Mesenchymal stem cell (in vitro differentiated cells and primary cell): Measurements from ENCODE around the gene SYS1.

Source experiments
- DNase-seq: peaks from one replicate; pipeline ENCODE4 v3.0.0-alpha.2; 2013
- H2AFZ ChIP-seq: one replicate; pipeline ENCODE4 v1.6.1; 2013; ENCODE audit warnings: low read depth, mild to moderate bottlenecking, control low read depth, inconsistent platforms, low read length, moderate library complexity
- H2AK5ac ChIP-seq: 2 replicates; pipeline ENCODE4 v1.6.1; 2013; ENCODE audit warnings: low read length, moderate library complexity, mild to moderate bottlenecking, inconsistent platforms; ENCODE audit not compliant: severe bottlenecking
- H2BK120ac ChIP-seq: one replicate; pipeline ENCODE4 v1.6.1; 2013; ENCODE audit warnings: low read depth, mild to moderate bottlenecking, inconsistent platforms, low read length, moderate library complexity
- H2BK12ac ChIP-seq, 2 experiments: one replicate each; pipeline ENCODE4 v1.6.1; 2013; ENCODE audit warnings: inconsistent platforms in 2 of 2, low read length in 2 of 2, mild to moderate bottlenecking in 2 of 2, moderate library complexity in 2 of 2, control low read depth in 1 of 2
- H2BK15ac ChIP-seq: one replicate; pipeline ENCODE4 v1.6.1; 2013; ENCODE audit warnings: mild to moderate bottlenecking, low read depth, inconsistent platforms; ENCODE audit not compliant: poor library complexity, severe bottlenecking
- H2BK5ac ChIP-seq: 2 replicates; pipeline ENCODE4 v1.6.1; 2013; ENCODE audit warnings: low read depth, mild to moderate bottlenecking, low read length, control low read depth, inconsistent platforms; ENCODE audit not compliant: poor library complexity, severe bottlenecking
- H3K14ac ChIP-seq, 2 experiments: one replicate each; pipeline ENCODE4 v1.6.1; 2013; ENCODE audit warnings: inconsistent platforms in 2 of 2, low read length in 2 of 2, control low read depth in 1 of 2, mild to moderate bottlenecking in 1 of 2, moderate library complexity in 1 of 2
- H3K18ac ChIP-seq, 2 experiments: one replicate each; pipeline ENCODE4 v1.6.1; 2013; ENCODE audit warnings: inconsistent platforms in 2 of 2, low read length in 2 of 2, control low read depth in 1 of 2, low read depth in 1 of 2, mild to moderate bottlenecking in 1 of 2
- H3K23ac ChIP-seq, 2 experiments: one replicate each; pipeline ENCODE4 v1.6.1; 2013; ENCODE audit warnings: inconsistent platforms in 2 of 2, low read length in 2 of 2, mild to moderate bottlenecking in 2 of 2, moderate library complexity in 2 of 2, control low read depth in 1 of 2
- H3K27ac ChIP-seq: 2 replicates; pipeline ENCODE4 v1.5.1; 2013; ENCODE audit warnings: mild to moderate bottlenecking, moderate library complexity, low read length, control low read depth, inconsistent platforms; ENCODE audit not compliant: poor library complexity, severe bottlenecking
- H3K27me3 ChIP-seq, 2 experiments: 2 replicates each; pipeline versions ENCODE4 v1.6.1 to v1.7.0; 2013; ENCODE audit warnings: low read length in 2 of 2, mild to moderate bottlenecking in 2 of 2, moderate library complexity in 2 of 2, control low read depth in 1 of 2, inconsistent platforms in 1 of 2; ENCODE audit not compliant: control insufficient read depth in 1 of 2, insufficient read depth in 1 of 2
- H3K36me3 ChIP-seq, 2 experiments: 2 replicates each; pipeline versions ENCODE4 v1.6.1 to v1.7.0; 2013; ENCODE audit warnings: low read length in 2 of 2, control low read depth in 1 of 2, inconsistent platforms in 1 of 2, low read depth in 1 of 2, mild to moderate bottlenecking in 1 of 2; ENCODE audit not compliant: insufficient read depth in 2 of 2, control insufficient read depth in 1 of 2
- H3K4ac ChIP-seq, 2 experiments: one replicate each; pipeline ENCODE4 v1.6.1; 2013; ENCODE audit warnings: inconsistent platforms in 2 of 2, low read length in 2 of 2, mild to moderate bottlenecking in 2 of 2, moderate library complexity in 2 of 2, control low read depth in 1 of 2, low read depth in 1 of 2
- H3K4me1 ChIP-seq: 2 replicates; pipeline ENCODE4 v1.6.1; 2013; ENCODE audit warnings: low read depth, low read length, control low read depth; ENCODE audit not compliant: control insufficient read depth, insufficient read depth
- H3K4me2 ChIP-seq: 2 replicates; pipeline ENCODE4 v1.6.1; 2013; ENCODE audit warnings: low read length, mild to moderate bottlenecking, inconsistent platforms; ENCODE audit not compliant: poor library complexity, severe bottlenecking
- H3K4me3 ChIP-seq, 2 experiments: 2 replicates each; pipeline versions ENCODE4 v1.5.1 to v1.7.0; 2013; ENCODE audit warnings: low read length in 2 of 2, mild to moderate bottlenecking in 2 of 2, control low read depth in 1 of 2, low read depth in 1 of 2; ENCODE audit not compliant: insufficient read depth in 1 of 2
- H3K79me1 ChIP-seq: replicated peaks from 2 replicates; pipeline ENCODE4 v1.6.1; 2013; ENCODE audit warnings: mild to moderate bottlenecking, control low read depth, low read length, inconsistent platforms; ENCODE audit not compliant: poor library complexity, severe bottlenecking
- H3K9ac ChIP-seq: 2 replicates; pipeline ENCODE4 v1.7.0; 2013; ENCODE audit warnings: mild to moderate bottlenecking, low read length, moderate library complexity
- H3K9me3 ChIP-seq: 2 replicates; pipeline ENCODE4 v1.7.0; 2013; ENCODE audit warnings: mild to moderate bottlenecking, low read length; ENCODE audit not compliant: control insufficient read depth
- H4K8ac ChIP-seq: one replicate; pipeline ENCODE4 v1.6.1; 2013; ENCODE audit warnings: inconsistent platforms, mild to moderate bottlenecking, low read length, moderate library complexity
- H4K91ac ChIP-seq: one replicate; pipeline ENCODE4 v1.6.1; 2013; ENCODE audit warnings: mild to moderate bottlenecking, low read length, inconsistent platforms
- WGBS: methylation state at CpG from one replicate; pipeline ENCODE4 v1.1.7; 2013; ENCODE audit warnings: mixed read lengths; 5-methylcytosine and 5-hydroxymethylcytosine counted together

SYS1 gene

GRCh38 chr20:45407783-45408645 lies 45.1 kb downstream of the SYS1 start, which contains the start of gene DBNDD2:
TSS of gene DBNDD2 (plus strand) at chr20:45408289. CDS start at chr20:45408468, 179 bp downstream.
- H3K9ac ChIP-seq: peak within 1 kb of the TSS; percentile 87
- no peak within 1 kb of the TSS for H2BK5ac ChIP-seq
- peaks cover 14 to 16% of the 10 kb centered on the region in 2 experiments for H3K36me3 ChIP-seq
- H4K91ac ChIP-seq: no peak within 1 kb of the TSS
- no peak within 1 kb of the TSS for H4K8ac ChIP-seq
- no peak within 1 kb of the TSS for H3K27ac ChIP-seq
- peak within 1 kb of the TSS; percentile 72 to 82 for H3K4me3 ChIP-seq
- H3K18ac ChIP-seq: peak within 1 kb of the TSS in 1 of 2 experiments; percentile 41
- H2BK15ac ChIP-seq: no peak within 1 kb of the TSS
- no peak within 1 kb of the TSS for H2BK120ac ChIP-seq
- H3K9me3 ChIP-seq: no peaks in the 10 kb centered on the region
- no peak for DNase-seq
- H3K4me2 ChIP-seq: peak within 1 kb of the TSS; percentile 93
- H2BK12ac ChIP-seq: no peak within 1 kb of the TSS
- WGBS: 95% methylated on average over 19 of the region's 21 CpGs
- H3K14ac ChIP-seq: no peak within 1 kb of the TSS
- peaks cover 14% of the 10 kb centered on the region for H3K4me1 ChIP-seq
- H2AK5ac ChIP-seq: no peak within 1 kb of the TSS
- no peak within 1 kb of the TSS for H3K4ac ChIP-seq
- no peak within 1 kb of the TSS for H3K23ac ChIP-seq
- H3K79me1 ChIP-seq: peaks cover 5% of the 10 kb centered on the region
- H3K27me3 ChIP-seq: peaks cover 0 to 3% of the 10 kb centered on the region in 2 experiments
- H2AFZ ChIP-seq: no peak within 1 kb of the TSS

GRCh38 chr20:45408646-45409213 lies 45.8 kb downstream of the SYS1 start:
- H3K79me1 ChIP-seq: peaks cover 5% of the 10 kb centered on the region
- no peak overlapping the region for H4K8ac ChIP-seq
- H3K9me3 ChIP-seq: no peaks in the 10 kb centered on the region
- no peak overlapping the region for H3K23ac ChIP-seq
- no peak overlapping the region for H2AK5ac ChIP-seq
- peaks cover 14% of the 10 kb centered on the region for H3K4me1 ChIP-seq
- H2BK15ac ChIP-seq: no peak overlapping the region
- H2BK120ac ChIP-seq: no peak overlapping the region
- H3K4me2 ChIP-seq: no peak overlapping the region
- H3K4me3 ChIP-seq: no peak overlapping the region
- no peak overlapping the region for H3K27ac ChIP-seq
- H2BK5ac ChIP-seq: no peak overlapping the region
- 94% methylated on average over 6 of the region's 7 CpGs for WGBS
- no peak overlapping the region for H3K14ac ChIP-seq
- H3K9ac ChIP-seq: no peak overlapping the region
- H3K18ac ChIP-seq: no peak overlapping the region
- H3K27me3 ChIP-seq: peaks cover 0 to 3% of the 10 kb centered on the region in 2 experiments
- peaks cover 14 to 16% of the 10 kb centered on the region in 2 experiments for H3K36me3 ChIP-seq
- H4K91ac ChIP-seq: no peak overlapping the region
- no peak overlapping the region for H2AFZ ChIP-seq
- H2BK12ac ChIP-seq: no peak overlapping the region
- no peak overlapping the region for H3K4ac ChIP-seq
- DNase-seq: no peak

GRCh38 chr20:45409521-45410272 lies 46.7 kb downstream of the SYS1 start:
- Histone ChIP-seq H2BK12ac (no peak overlapping the region), H4K8ac (no peak overlapping the region), H3K14ac (no peak overlapping the region), H3K79me1 (peaks cover 5% of the 10 kb centered on the region), H3K23ac (no peak overlapping the region), H3K4me1 (peaks cover 14% of the 10 kb centered on the region), H4K91ac (no peak overlapping the region), H2BK5ac (no peak overlapping the region), H2AK5ac (no peak overlapping the region), H3K9me3 (no peaks in the 10 kb centered on the region), H3K4me3 (no peak overlapping the region), H2BK120ac (no peak overlapping the region), H3K36me3 (peaks cover 14 to 16% of the 10 kb centered on the region in 2 experiments), H3K4me2 (no peak overlapping the region), H2AFZ (no peak overlapping the region), H3K9ac (no peak overlapping the region), H3K4ac (no peak overlapping the region), H3K18ac (no peak overlapping the region), H3K27ac (no peak overlapping the region), H2BK15ac (no peak overlapping the region), H3K27me3 (peaks cover 0 to 3% of the 10 kb centered on the region in 2 experiments)
- no peak for DNase-seq
- 92% methylated on average over 5 of the region's 7 CpGs for WGBS

- Histone ChIP-seq H3K79me1 (peaks cover 5% of the 10 kb centered on the region), H3K18ac (no peak overlapping the region), H3K36me3 (peaks cover 14 to 15% of the 10 kb centered on the region in 2 experiments), H2BK12ac (no peak overlapping the region), H3K4me1 (peaks cover 9% of the 10 kb centered on the region), H2BK15ac (no peak overlapping the region), H3K14ac (no peak overlapping the region), H3K27me3 (no peaks in the 10 kb centered on the region), H3K4ac (no peak overlapping the region), H3K9ac (no peak overlapping the region), H2BK120ac (no peak overlapping the region), H2AFZ (no peak overlapping the region), H3K27ac (no peak overlapping the region), H3K23ac (no peak overlapping the region), H3K4me2 (no peak overlapping the region), H4K91ac (no peak overlapping the region), H3K4me3 (no peak overlapping the region), H3K9me3 (no peaks in the 10 kb centered on the region), H2BK5ac (no peak overlapping the region), H2AK5ac (no peak overlapping the region), H4K8ac (no peak overlapping the region)
- WGBS: 79% methylated on average over 8 of the region's 8 CpGs
- DNase-seq: no peak
Measured at GRCh38 chr20:45410887-45411286, 47.9 kb downstream of the SYS1 start.
